HG02763 (cell line): ENCODE data around the gene SLC26A11.

Experiments
- ATAC-seq: cut with Tn5 transposase; IDR thresholded peaks from one replicate; pipeline ENCODE4 v1.9.1; 2021; ENCODE audit warnings: mild to moderate bottlenecking, moderate library complexity; ENCODE audit not compliant: unreplicated experiment

The SLC26A11 gene

DNA sequence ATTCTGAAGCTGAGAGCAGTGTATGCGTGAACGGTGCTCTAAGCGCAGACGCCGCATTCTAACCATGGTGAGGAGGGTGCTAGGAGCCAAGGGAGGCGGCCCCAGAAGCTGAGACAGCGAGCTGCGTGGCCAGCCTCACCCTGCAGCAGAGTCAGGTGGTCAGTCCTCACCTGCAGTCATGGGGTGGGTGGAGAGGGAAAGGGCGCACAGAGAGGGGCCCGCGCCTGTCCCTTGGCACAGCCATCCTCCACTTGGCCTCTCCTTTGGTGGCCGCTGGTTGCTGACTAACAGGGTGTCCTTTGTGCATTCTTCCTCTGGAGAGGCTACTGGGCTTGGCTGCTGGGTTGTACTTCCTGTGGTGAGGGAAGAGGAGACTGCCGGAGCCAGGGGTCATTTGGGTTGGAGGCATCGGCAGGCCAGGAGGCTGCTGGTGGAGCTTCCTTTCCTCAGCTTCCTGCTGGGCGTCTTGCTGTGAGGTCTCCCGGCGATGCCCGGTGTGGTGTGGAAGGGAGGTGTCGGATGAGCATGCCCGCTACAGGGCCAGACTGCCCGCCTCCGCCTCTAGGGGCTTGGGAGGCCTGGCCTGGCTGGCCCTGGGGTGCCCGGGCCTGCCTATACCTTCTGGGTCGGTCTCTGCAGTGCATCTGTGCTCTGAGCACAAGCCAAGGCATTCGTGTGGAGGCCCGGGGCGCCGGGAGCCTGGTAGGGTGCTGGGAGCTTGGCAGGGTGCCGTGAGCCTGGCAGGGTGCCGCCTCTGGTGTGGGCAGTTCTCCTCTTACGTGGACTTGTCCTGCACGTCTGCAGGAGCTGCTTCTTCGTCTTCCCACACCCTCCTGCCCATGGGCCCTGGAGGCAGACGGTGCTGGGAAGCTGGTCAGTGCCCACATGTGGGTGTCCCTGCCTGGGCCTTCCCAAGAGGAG lies 57.8 kb downstream of the SLC26A11 start:
- ATAC-seq = no peak

DNA sequence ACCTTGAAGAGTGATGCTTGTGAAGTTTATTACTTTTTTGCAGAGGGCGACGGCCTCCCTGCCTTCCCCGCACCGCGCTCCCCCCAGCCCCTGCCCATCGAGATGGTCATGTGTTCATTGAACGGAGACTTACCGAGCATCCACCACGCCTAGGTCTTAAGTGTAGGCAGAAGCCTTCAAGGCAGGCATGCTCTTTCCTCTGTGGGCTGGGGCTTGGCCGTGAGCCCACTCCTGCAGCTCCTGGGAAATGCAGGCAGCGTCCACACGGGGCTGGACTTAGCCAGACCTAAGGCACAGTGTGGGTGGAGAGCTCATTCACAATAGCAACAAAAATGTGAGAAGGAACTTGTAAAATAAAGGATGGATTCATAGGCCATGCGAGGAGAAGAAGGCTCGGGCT lies 59.7 kb downstream of the SLC26A11 start:
- no peak for ATAC-seq

DNA sequence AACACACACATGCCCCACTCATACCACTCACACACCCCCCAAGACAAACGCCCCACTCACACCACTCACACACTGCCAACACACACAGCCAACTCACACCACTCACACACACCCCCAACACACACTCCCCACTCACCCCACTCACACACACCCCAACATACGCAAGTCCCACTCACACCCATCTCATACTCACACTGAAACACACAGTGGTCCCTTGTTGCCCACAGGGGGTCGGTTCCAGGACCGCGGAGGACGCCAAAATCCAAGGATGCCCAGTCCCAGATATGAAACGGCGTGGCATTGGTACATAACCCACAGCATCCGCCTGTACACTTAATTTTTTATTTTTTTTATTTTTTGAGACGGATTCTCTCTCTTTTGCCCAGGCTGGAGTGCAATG lies 61.3 kb downstream of the SLC26A11 start:
- ATAC-seq = no peak

DNA sequence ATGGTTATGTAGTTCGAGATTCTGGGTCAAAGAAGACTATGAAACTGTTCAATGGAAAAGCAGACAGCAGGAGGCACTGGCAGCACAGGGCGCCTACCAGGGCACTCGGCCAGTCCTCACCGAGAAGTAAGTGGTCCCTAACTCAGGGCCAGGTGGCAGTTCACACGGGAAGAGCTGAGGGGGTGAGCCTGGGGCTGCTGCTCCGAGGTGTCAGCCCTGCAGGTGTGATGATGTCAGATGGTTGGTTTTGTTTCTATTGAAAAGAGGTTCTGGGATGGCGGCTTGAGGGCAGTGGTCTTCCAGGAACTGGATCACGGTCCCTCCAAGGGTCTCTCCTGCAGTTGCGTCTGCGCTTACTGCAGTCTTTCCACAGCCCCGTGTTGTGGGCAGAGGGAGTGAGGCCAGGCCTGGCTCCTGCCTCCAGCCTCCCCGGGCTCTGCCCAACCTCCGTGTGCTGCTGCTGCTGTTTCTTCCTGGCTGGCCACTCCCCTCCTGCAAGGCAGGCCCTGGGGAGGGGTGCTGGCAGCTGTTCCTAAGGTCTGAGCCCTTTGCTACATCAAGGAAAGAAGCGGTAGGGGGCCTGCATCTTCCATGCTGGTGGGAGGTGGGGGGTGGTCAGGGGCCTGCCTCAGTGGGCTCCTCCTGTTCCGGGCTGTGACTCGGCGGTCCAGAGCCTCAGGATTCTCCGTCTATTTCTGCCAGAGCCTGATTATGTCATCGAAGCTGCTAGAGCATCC lies 63.1 kb downstream of the SLC26A11 start:
- ATAC-seq = no peak

DNA sequence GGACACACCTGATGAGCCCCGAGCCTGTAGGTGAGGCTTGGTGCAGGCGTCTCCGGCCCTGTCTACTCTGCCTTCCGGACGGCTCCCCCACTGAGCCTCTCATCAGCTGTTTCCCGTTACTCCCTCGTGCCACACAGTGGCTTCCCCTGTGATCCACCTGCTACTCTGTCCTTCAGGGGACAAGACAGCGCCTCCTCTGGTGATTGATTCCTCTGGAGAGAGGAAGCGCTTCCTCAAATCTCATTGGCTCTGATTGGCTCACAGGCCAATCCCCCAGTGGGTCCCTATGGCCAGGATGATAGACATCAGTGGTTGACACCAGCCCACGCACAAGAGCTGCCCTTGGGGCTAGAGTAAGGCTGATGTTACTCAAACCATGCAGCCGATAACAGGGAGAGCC lies 64.4 kb downstream of the SLC26A11 start:
- ATAC-seq = no peak

DNA sequence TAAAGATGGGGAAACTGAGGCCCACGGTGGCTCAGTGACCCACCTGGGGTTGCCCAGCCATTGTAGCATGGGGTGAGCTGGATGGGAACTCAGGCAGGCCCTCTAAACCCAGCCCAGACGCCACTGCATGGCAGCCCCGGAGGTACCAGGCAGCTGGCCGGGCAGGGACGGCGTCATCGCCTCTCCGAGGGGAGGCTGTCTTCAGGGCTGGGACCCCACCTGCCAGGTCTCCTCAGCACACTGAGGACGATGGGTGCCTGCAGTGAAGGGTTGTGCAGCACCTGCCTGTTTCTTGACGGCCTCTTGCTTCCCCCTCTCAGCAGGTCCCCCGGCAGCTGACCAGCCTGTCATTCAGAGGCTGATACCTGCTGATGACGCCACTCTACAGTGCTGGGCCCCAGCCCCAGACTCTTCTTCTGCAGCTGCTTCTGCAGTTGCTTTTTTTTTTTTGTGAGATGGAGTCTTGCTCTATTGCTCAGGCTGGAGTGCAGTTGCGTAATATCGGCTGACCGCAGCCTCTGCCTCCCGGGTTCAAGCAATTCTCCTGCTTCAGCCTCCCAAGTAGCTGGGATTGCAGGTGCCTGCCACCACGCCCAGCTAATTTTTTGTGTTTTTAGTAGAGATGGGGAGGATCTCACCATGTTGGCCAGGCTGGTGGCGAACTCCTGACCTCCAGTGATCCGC lies 65.2 kb downstream of the SLC26A11 start:
- no peak for ATAC-seq

DNA sequence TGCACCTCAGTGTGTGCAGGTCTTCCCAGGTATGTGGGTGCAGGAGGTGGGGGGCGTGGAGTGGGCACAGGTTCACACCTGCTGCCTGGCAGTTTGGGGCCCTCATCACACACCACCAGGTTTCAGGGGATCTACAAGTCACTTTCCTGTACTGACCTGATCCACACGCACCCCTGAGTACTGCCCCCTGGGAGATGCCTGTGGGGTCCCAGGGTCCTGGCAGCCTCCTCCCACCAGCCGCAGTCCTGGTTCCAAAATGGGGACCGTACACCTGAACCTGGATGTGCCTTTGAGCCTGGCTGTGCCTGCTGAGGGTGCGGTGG lies 66.4 kb downstream of the SLC26A11 start:
- ATAC-seq = no peak

DNA sequence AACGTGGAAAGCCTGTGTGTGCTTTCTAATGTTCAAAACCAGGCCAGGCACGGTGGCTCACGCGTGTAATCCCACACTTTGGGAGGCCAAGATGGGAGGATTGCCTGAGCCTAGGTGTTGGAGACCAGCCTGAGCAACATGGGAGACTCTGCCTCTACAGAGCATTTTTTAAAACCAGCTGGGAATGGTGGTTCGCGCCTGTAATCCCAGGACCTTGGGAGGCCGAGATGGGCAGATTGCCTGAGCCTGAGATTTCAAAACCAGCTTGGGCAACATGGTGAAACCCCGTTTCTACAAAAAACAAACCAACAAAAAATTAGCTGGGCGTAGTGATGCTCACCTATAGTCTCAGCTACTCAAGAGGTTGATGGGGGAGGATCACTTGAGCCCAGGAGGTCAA lies 66.8 kb downstream of the SLC26A11 start:
- ATAC-seq = no peak

DNA sequence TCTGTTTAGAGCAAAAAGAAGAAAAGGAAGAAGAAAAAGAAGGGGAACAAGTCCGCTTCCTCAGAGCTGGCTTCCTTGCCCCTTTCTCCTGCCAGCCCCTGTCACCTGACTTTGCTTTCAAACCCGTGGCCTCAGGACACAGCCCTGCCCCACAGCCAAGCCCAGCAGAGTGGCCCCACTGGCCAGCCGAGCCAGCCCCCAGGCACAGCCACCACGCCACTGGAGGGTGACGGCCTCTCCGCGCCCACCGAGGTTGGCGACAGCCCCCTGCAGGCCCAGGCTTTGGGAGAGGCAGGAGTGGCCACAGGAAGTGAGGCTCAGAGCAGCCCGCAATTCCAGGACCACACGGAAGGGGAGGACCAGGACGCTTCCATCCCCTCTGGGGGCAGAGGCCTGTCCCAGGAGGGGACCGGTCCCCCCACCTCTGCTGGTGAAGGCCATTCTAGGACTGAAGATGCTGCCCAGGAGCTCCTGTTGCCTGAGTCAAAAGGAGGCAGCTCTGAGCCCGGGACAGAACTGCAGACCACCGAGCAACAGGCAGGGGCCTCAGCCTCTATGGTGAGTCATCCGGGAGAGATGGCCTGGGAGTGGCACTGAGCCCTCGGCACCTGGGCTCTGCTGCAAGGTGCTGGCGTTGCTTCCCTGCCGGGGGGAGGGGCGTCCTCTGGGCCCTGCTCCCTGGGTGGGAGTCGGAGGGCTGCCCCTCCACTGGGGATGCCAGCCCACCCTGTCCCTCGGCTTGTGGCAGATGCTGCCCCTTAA lies 67.8 kb downstream of the SLC26A11 start:
- no peak for ATAC-seq

DNA sequence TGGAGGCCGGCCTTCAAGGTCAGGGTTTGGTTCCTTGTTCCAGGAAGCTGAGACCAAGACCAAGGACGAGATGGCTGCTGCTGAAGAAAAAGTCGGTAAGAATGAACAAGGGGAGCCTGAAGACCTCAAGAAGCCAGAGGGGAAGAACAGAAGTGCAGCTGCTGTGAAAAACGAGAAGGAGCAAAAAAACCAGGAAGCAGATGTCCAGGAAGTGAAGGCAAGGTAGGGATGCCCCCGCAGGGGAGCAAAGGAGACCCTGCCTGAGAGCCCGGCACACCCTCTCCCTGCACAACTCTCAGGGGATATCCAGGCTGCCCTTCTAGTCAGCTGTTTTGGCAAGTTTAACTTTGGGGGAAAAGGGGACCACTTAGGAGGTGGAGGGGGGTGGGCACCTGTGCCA lies 69.4 kb downstream of the SLC26A11 start:
- no peak for ATAC-seq

DNA sequence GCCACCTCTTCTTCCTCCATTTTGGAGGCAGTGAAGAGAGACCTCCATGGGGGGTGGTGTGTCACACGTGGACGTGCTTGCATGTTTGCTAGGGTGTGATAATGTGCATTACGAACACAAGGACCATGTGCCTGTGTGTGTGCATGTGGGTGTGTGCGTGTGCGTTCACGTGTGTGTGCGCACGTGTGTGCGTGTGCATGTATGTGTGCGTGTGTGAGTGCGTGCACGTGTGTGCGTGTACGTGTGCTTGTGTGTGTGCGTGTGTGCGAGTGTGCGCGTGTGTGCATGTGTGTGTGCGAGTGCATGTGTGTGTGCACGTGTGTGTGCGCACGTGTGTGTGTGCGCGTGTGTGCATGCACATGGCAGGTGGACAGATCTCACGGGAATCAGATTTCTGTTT lies 69.9 kb downstream of the SLC26A11 start:
- no peak for ATAC-seq

DNA sequence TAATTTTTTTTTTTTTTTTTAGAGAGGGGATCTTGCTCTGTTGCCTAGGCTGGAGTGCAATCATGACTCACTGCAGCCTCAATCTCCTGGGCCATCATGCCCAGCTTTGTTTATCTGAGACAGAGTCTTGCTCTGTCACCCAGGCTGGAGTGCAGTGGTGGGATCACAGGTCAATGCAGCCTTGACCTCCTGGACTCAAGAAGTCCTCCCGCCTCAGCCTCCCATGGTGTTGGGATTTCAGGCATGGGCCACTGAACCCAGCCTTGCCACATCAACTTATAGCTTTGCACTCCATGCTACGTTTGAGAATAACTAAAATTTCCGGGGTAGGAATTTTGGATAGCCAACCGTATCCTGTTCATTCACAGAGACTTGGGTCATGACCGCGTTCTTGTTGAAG lies 71.0 kb downstream of the SLC26A11 start:
- no peak for ATAC-seq

DNA sequence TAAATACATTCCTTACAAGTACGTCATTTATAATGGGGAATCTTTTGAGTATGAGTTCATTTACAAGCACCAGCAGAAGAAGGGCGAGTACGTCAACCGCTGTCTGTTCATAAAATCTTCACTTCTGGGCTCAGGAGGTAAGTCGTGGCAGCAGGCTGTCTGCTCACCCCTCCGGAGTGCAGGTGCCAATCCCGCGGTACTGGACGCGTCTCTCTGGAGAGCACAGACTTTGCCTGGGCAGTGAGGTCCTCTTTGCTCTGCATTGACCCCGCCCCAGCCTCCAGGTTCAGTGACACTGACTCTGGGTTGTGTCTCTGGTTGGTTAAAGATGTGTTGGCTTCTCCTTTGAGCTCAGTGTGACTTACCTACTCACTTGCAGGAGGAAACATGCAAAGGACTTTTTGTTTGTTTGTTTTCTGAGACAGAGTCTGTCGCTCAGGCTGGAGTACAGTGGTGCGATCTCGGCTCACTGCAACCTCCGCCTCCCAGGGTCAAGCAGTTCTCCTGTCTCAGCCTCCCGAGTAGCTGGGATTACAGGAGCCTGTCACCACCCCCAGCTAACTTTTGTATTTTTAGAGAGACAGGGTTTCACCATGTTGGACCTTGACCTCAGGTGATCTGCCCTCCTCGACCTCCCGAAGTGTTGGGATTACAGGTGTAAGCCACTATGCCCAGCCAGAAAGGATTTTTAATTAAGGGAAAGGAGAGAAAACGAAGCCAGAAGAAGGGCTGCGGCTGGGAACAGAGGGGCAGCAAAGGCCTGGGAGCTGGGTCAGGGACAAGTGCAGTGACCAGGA lies 71.7 kb downstream of the SLC26A11 start:
- no peak for ATAC-seq

DNA sequence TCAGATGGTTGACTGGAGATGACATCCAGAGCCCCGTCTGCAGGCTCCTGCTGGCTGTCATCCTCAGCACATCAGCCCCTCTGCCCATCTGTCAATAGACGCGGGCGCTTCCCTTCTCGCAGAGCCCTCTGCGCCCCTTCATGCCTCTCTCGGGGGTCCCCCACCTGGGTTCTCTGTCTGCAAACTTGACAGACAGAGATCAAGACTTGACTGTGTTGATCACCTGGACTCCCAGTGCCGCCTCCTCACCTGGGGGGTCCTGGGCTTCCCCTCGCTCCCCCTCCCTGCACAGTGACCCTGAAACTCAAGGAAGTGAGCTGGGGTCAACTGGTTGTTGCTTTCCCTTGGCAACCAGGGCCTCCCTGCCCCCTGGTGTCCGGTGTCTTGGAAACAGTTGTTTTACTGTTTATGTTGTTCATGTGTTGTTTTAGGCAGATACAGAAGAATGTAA lies 72.3 kb downstream of the SLC26A11 start:
- ATAC-seq = no peak

DNA sequence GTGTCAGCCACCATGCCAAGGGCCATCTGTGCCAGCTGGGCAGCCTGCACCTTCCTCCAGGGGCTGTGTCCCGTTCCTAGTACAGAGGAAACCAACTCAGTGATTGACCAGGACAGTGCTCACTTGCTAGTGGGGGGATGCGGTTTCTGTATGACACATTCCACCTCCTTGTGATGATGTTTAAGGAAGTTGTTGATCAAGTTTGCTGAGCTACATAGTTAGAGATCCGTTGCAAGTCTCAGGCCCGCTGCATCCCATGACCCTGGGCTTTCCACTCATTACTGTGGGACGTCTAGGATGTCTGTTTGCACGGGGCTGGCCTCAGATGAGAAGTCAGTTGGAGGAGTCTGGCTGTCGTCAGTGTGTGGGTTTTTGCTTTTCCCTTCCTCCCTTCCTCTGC lies 74.0 kb downstream of the SLC26A11 start:
- no peak for ATAC-seq

DNA sequence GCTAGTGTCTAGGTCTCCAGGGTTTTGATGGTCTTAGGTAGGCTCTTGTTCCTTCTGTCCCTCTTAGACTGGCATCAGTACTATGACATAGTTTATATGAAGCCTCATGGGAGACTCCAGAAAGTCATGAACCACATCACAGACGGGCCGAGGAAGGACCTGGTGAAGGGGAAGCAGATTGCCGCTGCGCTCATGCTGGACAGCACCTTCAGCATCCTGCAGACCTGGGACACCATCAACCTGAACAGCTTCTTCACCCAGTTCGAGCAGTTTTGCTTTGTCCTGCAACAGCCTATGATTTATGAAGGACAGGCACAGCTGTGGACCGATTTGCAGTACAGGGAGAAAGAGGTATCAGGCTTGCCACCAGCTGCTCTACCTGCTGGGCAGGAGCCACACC lies 74.4 kb downstream of the SLC26A11 start:
- no peak for ATAC-seq

DNA sequence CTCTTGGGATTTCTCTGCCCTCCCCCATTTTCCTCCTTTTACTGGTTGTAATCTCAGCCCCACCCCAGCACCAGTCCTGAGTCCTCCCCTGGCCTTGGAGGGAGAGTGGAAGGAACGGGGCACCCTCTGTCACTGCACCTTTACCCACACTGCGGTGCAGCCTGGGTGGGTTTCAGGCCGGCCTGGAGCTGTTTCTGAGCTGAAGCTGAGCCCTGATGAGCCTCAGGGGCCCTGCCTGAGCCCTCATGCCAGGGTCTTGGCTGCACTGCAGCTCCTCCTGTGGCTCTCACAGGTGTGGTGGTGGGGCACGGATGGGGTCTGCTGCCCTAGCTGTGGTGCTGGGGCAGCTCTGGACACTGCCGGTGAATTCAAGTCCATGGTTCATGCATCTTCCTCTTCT lies 74.9 kb downstream of the SLC26A11 start:
- ATAC-seq = no peak

DNA sequence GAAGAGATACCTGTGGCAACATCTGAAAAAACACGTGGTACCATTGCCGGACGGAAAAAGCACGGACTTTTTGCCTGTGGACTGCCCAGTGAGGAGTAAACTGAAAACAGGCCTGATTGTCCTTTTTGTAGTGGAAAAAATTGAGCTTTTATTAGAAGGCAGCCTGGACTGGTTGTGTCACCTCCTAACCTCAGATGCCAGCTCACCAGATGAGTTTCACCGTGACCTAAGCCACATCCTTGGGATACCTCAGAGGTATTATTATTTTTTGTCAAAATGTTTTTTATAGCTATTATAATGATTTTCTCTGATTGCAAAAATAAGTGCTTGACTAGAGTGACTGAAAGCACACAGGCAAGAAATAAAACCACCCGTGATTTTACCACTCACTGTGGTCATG lies 75.3 kb downstream of the SLC26A11 start:
- no peak for ATAC-seq

DNA sequence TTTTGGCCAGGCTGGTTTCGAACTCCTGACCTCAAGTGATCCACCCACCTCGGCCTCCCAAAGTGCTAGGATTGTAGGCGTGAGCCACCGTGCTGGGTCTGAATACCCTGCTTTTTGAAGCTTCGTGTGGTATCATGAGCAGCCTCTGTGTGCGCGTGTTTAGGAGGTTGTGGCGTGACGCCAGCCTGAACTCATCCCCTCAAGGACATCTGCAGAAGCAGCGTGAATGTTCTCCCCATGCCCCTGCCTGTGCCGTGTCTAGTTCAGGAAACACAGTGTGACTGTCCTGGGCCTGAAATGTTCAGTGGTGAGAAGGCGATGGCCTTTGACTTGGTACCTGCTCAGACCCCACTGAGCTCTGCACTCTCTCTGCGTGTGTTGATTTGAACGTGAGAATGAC lies 76.0 kb downstream of the SLC26A11 start:
- ATAC-seq = no peak

DNA sequence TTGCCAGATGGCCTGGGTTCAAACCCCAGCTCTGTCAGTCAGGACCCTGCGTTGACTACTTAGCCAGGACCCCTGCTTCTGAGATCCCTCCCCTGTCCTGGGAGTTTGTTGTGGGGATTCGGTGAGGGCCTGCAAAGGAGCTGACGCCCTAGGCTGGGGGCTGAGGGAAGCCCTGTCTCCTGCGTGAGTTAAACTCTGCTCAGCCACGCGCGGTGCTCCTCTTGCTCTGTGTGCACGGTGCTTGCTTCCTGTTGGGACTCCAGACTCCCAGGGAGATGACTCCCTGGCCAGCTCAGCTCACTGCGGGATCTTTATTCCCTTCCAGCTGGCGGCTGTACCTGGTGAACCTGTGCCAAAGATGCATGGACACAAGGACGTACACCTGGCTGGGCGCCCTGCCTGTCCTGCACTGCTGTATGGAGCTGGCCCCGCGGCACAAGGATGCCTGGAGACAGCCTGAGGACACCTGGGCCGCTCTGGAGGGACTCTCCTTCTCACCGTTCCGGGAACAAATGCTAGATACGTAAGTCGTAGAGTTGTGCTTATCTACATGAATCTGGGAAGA lies 77.9 kb downstream of the SLC26A11 start:
- ATAC-seq = no peak
